IPS-20b (cell line): ENCODE results near the gene SRRM4.
A peak's percentile ranks its signal among the peaks of the same experiment; 100 is the strongest.

Source experiments
- H3K27ac ChIP-seq: one replicate; pipeline ENCODE4 v1.5.1; 2013; ENCODE audit warnings: low read length
- H3K27me3 ChIP-seq: 2 replicates; pipeline ENCODE4 v1.6.1; 2013; ENCODE audit warnings: mild to moderate bottlenecking, low read length, inconsistent platforms; ENCODE audit not compliant: insufficient read depth
- H3K36me3 ChIP-seq: 2 replicates; pipeline ENCODE4 v1.6.1; 2013; ENCODE audit warnings: low read depth, mild to moderate bottlenecking, inconsistent platforms, low read length, moderate library complexity; ENCODE audit not compliant: insufficient read depth
- H3K4me1 ChIP-seq: 2 replicates; pipeline ENCODE4 v1.6.1; 2013; ENCODE audit warnings: mild to moderate bottlenecking, control low read depth, inconsistent platforms, low read length, moderate library complexity; ENCODE audit not compliant: insufficient read depth
- H3K4me3 ChIP-seq: 2 replicates; pipeline ENCODE4 v1.5.1; 2013; ENCODE audit warnings: mild to moderate bottlenecking, low read length, inconsistent platforms
- H3K9ac ChIP-seq: 2 replicates; pipeline ENCODE4 v1.6.1; 2013; ENCODE audit warnings: low read depth, mild to moderate bottlenecking, inconsistent platforms, low read length, moderate library complexity
- H3K9me3 ChIP-seq: 2 replicates; pipeline ENCODE4 v1.6.1; 2013; ENCODE audit warnings: mild to moderate bottlenecking, low read depth, low read length, inconsistent platforms; ENCODE audit not compliant: insufficient read depth

SRRM4 gene

DNA sequence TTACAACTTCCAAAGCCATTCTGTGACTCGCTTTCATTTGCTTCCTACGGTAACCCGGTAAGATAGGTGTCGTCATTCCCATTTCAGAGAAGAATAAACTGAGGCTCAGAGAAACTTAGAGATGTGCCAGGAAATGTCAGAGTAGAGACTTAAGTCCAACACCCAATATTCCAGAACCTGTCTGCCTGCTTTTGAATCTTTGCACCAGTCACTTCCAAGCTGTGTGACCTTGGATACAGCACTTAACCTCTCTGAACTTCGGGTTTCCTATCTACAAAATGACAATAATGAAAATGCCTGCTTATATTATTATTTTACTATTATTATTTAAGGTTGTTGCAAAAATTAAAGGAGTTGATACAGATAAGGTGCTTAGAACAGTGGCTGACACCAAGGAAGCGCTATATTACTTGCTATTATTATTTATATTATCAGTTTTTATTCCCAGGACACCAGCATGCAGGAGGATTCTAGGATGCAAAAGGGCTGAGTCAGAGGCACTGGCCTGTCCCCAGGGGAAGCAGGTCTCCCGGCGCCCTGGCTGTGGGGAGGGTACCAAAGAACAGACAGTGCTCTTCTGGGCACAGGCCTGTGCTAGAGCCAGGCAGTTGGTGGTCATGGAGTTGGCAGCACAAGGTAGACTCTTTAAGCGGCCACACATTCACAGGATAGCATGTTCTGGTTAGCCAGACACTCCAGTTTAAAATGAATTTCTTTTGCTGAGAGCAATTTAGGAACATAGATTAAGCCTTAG, 202.8 kb downstream of the SRRM4 start:
- no peaks in the 10 kb centered on the region for H3K9me3 ChIP-seq
- H3K4me1 ChIP-seq, result peaks cover 23% of the 10 kb centered on the region; the same call in 1 of the 2 replicates

DNA sequence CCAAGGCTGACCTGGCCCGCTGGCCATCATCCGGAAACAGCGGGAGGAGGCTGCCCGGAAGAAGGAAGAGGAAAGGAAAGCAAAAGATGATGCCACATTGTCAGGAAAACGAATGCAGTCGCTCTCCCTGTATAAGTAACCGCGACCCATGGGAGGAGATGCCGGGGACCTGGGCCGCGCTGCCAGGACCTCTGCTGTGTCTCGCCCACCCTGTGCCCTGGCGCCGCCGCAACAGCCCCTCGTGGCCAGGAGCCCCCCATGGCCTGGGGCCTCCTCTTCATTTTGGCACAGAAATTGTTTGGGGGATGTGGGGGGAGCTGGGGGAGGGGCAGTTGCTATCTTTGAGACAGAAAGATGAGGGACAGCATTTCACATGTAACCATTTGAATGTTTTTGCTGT, 213.9 kb downstream of the SRRM4 start:
- no peak overlapping the region for H3K9ac ChIP-seq

More for the DNA sequence above, 202.8 kb downstream of the SRRM4 start:
- Histone ChIP-seq H3K36me3 (no peaks in the 10 kb centered on the region), H3K9ac (no peak overlapping the region), H3K27me3 (peaks cover 4% of the 10 kb centered on the region; the same call in 1 of the 2 replicates), H3K27ac (no peak overlapping the region), H3K4me3 (no peak overlapping the region)

DNA sequence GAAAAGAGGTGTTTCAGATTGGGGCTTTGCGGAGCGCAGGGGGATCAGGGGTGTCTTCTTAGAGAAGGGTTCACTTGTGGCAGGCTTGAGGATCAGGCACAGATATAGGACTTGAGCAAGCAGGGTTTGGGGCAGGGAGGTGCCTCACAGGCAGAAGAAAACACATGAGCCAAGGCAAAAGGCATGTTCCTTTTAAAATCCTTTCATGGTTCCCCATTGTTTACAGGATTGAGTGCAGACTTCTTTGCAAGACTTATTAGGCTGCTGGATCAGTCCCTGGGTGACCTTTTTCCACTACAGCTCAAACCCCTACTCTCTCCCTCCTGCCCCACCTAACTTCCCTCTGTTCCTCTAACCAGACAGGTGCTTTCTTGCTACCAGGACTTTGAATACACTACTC, 217.1 kb downstream of the SRRM4 start:
- no peaks in the 10 kb centered on the region for H3K9me3 ChIP-seq
- no peak overlapping the region for H3K27ac ChIP-seq
- H3K9ac ChIP-seq, result no peak overlapping the region
- H3K4me1 ChIP-seq, result peaks cover 15% of the 10 kb centered on the region; the same call in 1 of the 2 replicates
- H3K4me3 ChIP-seq, result no peak overlapping the region
- no peaks in the 10 kb centered on the region for H3K36me3 ChIP-seq
- H3K27me3 ChIP-seq, result no peaks in the 10 kb centered on the region

More for the DNA sequence above, 213.9 kb downstream of the SRRM4 start:
- no peak overlapping the region for H3K4me3 ChIP-seq
- no peaks in the 10 kb centered on the region for H3K27me3 ChIP-seq
- no peaks in the 10 kb centered on the region for H3K36me3 ChIP-seq
- H3K9me3 ChIP-seq, result no peaks in the 10 kb centered on the region
- no peaks in the 10 kb centered on the region for H3K4me1 ChIP-seq
- H3K27ac ChIP-seq, result no peak overlapping the region

DNA sequence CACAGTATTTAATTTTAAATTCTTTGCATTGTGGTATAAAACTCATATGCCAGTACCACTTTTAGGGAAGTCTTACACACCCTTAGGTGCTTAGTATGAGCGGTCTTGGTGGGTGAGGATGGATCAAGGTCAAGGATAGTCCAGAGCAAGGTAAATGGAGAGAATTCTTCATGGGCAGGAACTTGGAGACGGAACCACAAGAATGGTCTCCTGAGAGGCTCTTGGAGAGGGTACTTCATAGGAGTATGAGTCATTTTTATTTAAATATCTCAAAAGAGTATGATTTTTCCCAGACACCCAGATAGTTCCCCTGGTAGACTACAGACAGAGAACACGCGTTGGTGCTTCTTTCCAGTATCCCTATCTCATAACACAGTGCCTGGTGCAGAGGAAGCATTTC, 219.3 kb downstream of the SRRM4 start:
- no peaks in the 10 kb centered on the region for H3K36me3 ChIP-seq
- no peaks in the 10 kb centered on the region for H3K9me3 ChIP-seq
- H3K4me3 ChIP-seq, result no peak overlapping the region
- no peak overlapping the region for H3K9ac ChIP-seq
- no peaks in the 10 kb centered on the region for H3K27me3 ChIP-seq
- no peak overlapping the region for H3K27ac ChIP-seq
- peaks cover 17% of the 10 kb centered on the region; the same call in 1 of the 2 replicates for H3K4me1 ChIP-seq

DNA sequence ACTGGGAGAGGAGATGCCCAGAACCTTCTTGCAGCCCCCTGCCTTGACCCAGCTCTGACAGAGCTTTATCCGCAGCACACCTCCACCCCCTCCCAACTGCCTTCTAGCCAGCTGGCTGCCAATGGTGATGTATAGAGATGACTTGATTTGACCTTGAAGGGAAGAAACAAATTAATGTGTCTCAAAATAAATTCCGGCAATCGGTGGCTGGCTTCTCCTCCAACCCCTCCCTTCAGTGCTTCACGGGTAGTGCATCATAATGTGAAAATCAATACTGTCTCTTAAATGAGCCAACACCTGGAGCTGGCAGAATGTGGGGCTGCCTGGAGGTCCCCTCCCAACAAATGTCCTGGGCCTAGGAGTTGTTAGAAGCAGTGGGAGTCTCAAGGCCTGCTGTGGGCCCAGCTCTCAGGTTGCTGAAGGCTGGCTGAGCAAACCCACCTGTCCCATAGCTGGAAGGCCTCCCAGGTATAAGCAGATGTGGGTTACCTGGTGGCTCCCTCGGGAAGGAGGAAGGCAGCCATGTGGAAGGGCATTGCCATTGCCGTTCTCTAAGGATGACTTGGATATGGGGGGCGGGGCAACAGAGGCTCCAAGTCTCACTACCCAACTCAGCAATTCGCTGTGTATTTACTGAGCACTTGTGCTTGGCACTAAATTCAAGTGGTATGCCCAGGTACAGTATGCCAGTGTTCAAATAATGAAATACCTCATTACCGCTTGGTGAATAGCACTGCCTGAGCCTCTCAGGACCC, 220.6 kb downstream of the SRRM4 start:
- Histone ChIP-seq H3K9me3 (no peaks in the 10 kb centered on the region), H3K4me3 (peak overlapping the region; percentile 11; the same call in 1 of the 2 replicates), H3K4me1 (peaks cover 25% of the 10 kb centered on the region; the same call in 1 of the 2 replicates), H3K27me3 (no peaks in the 10 kb centered on the region), H3K27ac (peak overlapping the region; percentile 35), H3K9ac (no peak overlapping the region; the same call in 1 of the 2 replicates), H3K36me3 (no peaks in the 10 kb centered on the region)

DNA sequence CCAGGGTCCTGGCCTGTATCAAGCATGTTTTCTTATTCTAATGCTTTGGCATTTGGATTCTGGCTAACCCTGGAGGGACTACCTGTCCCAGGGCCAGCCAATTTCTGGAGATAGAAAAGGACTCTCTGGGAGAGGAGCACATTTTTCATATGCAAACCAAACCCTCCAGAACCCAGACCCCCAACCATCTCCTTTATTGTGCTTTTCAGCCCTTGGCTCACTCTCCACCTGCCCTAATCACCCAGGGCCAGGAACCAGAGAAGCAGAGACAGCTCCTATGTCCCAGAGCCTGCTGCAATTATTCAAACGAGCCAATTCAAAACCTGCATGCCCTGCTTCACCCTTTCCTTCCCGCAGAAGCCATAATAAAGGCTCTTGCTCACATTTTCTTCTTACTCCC, 221.2 kb downstream of the SRRM4 start:
- Histone ChIP-seq H3K9ac (no peak overlapping the region; the same call in 1 of the 2 replicates), H3K9me3 (no peaks in the 10 kb centered on the region), H3K4me3 (peak overlapping the region; percentile 11; the same call in 1 of the 2 replicates), H3K27ac (peak overlapping the region; percentile 35), H3K4me1 (peaks cover 25% of the 10 kb centered on the region; the same call in 1 of the 2 replicates), H3K36me3 (no peaks in the 10 kb centered on the region), H3K27me3 (no peaks in the 10 kb centered on the region)

DNA sequence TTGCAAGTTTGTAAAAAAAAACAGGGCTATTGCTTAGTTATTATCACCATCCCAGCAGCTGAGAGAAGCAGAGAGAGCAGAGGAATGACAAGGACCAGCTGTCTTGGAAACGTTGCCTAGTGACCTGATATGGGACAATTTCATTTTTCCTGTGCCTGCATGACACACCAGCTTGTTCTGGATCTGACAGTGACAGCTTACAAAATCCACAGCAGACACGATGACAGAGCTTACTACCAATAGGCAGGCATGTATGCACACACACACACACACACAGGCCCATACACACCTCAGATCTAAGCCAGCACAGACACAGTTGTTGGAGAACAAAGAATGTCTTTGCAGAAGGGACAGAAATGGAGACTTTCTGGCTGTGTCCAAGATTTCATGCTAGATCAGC, 222.8 kb downstream of the SRRM4 start:
- Histone ChIP-seq H3K9me3 (no peaks in the 10 kb centered on the region), H3K4me1 (peaks cover 25% of the 10 kb centered on the region; the same call in 1 of the 2 replicates), H3K36me3 (no peaks in the 10 kb centered on the region), H3K27ac (no peak overlapping the region), H3K27me3 (no peaks in the 10 kb centered on the region), H3K4me3 (no peak overlapping the region), H3K9ac (peak overlapping the region; percentile 9; the same call in 1 of the 2 replicates)

GRCh38 chr12:119204671-119205285, 223.4 kb downstream of the SRRM4 start:
- Histone ChIP-seq H3K27ac (no peak overlapping the region), H3K27me3 (no peaks in the 10 kb centered on the region), H3K4me3 (no peak overlapping the region), H3K4me1 (peaks cover 25% of the 10 kb centered on the region; the same call in 1 of the 2 replicates), H3K9ac (no peak overlapping the region), H3K36me3 (no peaks in the 10 kb centered on the region), H3K9me3 (no peaks in the 10 kb centered on the region)

- H3K36me3 ChIP-seq, result no peaks in the 10 kb centered on the region
- no peaks in the 10 kb centered on the region for H3K9me3 ChIP-seq
- peak overlapping the region; percentile 32; the same call in 1 of the 2 replicates for H3K9ac ChIP-seq
- peaks cover 21% of the 10 kb centered on the region; the same call in 1 of the 2 replicates for H3K4me1 ChIP-seq
- no peak overlapping the region for H3K4me3 ChIP-seq
- H3K27ac ChIP-seq, result no peak overlapping the region
- no peaks in the 10 kb centered on the region for H3K27me3 ChIP-seq
Observed at GRCh38 chr12:119206348-119207062, 225.2 kb downstream of the SRRM4 start.

GRCh38 chr12:119207063-119207560, 225.8 kb downstream of the SRRM4 start:
- Histone ChIP-seq H3K9ac (no peak overlapping the region), H3K4me3 (no peak overlapping the region), H3K4me1 (peaks cover 15% of the 10 kb centered on the region; the same call in 1 of the 2 replicates), H3K27me3 (no peaks in the 10 kb centered on the region), H3K9me3 (no peaks in the 10 kb centered on the region), H3K36me3 (no peaks in the 10 kb centered on the region), H3K27ac (no peak overlapping the region)

GRCh38 chr12:119208626-119209061, 227.3 kb downstream of the SRRM4 start:
- no peaks in the 10 kb centered on the region for H3K9me3 ChIP-seq
- H3K27ac ChIP-seq, result no peak overlapping the region
- H3K27me3 ChIP-seq, result no peaks in the 10 kb centered on the region
- no peaks in the 10 kb centered on the region for H3K36me3 ChIP-seq
- no peak overlapping the region for H3K4me3 ChIP-seq
- peaks cover 8% of the 10 kb centered on the region; the same call in 1 of the 2 replicates for H3K4me1 ChIP-seq
- H3K9ac ChIP-seq, result no peak overlapping the region
